Stimulated activated naive CD4-positive, alpha-beta T cell treated with Interleukin-2 at 50 U/mL for 16 hours (primary cell): ENCODE data around the gene COA8.

Experiments used
- DNase-seq: peaks from one replicate; lab custom pipeline; 2025; lab: John Stamatoyannopoulos, UW

COA8 gene, protein sequence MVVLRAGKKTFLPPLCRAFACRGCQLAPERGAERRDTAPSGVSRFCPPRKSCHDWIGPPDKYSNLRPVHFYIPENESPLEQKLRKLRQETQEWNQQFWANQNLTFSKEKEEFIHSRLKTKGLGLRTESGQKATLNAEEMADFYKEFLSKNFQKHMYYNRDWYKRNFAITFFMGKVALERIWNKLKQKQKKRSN

DNA sequence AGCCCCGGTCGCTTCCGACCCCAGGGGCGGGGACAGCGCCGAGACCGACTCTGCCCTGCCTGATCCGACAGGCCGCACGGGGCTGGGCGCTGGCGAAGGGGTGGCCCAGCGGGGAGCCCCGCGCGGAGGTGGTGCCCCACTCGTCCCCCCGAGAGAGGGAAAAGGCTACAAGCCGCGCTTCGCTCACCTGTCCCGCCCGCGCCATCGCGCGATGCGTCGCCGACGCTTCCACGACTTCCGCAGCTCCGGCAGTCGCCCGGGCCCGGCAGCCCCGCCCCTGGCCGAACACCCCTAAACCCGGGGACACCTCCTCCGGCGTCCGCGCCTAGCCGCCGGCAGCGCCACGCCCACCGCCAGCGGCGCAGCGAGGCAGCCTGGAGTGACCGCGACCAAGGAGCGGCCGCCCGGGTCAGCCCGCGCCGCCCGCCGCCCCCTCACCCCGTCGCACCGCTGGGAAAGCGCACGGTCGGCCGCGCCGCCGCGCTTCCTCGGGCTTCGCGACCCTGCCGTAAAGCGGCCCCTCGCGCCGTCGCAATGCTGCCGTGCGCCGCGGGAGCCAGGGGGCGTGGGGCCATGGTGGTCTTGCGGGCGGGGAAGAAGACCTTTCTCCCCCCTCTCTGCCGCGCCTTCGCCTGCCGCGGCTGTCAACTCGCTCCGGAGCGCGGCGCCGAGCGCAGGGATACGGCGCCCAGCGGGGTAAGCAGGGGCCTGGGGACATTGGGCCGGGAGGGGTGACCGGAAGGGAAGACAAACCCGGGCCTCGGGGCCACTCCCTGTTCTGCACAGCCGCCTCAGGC, at the start of gene COA8, which contains the start of gene BAG5:
TSS of gene COA8 (plus strand) at position 532 of the 797 bp plus-strand sequence. CDS start at position 574, 42 bp downstream.
TSS of gene BAG5 (minus strand) at position 229 of the 797 bp plus-strand sequence. CDS start 1,493 bp downstream, outside the sequence.
- DNase-seq = peak; percentile 84

DNA sequence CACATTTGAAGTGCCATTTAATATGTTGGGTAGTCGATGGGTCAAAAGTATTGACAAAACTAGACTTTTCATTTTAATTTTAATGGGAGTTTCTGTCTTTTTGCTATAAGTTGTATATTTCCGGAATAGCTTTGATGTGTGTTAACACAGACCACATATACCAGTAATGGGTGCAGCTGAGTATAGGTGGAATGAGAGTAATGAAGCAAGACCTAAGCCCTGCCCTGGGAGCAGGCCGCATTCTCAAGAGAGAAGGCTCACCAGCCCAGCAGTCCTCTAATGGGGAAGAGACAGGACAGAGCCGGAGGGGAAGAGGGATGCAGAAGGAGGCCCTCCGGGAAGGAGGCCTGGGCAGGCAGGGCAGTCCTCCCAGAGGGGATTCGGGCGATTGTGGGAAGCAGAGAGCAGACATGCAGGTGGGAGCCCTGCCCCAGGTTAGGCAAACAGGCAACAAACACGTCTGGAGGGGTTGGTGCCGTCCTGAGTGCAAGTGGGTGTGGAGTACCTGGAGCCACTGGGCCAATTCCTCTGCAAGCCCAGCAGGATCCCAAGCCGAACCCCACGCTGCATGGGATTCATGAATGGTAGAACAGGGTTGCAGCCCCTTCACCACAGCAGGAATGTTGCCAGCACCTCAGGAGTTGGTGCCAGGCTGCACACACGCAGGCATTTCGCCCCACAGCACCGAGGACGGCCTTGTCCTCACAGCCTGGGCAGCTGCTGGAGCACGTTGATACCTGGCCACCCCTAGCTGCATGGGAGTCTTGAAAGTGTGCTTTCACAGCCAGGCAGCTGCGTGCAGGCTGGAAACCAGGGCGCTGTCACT, 48.0 kb upstream of the COA8 start:
- no peak for DNase-seq

DNA sequence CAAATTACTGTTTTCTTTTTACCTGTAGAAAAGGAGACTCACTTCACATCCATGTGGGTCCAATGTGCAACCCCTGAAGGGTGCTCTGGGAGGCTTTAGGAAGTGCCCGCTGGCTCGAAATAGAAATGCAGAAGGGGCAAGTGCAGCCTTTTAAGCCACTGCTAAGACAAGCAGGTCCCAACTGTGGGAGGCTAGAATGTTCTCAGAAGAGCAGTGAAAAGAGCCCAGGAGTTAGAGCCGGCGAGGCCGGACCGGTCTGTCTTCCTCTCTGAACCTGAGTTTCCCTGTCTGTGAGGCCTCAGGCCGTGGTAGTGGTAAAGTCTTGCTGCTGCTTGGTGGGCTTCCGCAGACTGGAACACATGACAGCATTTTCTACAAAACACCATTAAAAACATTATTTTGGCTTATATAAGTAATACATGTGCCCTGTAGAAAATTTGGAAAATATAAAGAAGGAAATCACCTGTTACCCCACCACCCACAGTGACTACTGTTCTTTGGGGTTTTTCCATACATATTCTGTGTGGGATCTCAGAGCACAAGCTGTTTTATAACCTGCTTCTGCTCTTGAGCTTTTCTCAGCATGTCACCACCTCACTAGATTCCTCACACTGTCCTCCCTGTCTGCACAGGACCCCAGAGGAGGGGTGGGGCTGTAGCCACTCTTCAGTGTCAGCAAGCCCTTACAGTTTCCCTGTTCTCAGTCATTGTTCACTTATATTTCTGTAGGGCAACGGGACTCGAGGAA, 46.2 kb upstream of the COA8 start:
- DNase-seq = no peak

DNA sequence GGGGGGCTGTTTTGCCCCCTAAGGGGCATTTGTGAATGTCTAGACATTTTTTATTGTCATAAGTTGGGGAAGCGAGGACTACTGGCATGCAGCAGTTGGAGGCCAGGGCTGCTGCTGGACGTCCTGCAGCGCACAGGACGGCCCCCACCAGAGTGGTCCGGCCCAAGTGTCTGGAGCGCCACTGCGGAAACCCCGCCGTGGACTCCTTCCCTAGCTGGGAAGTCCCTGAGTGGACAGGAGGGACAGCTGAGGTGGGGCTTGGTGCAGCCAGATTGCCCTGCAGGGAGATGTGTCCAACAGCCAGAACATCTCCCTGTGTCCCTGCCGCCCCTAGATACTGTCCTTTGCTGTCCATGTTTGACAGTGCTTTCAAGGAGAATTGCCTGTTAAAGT, 45.6 kb upstream of the COA8 start:
- DNase-seq = no peak

DNA sequence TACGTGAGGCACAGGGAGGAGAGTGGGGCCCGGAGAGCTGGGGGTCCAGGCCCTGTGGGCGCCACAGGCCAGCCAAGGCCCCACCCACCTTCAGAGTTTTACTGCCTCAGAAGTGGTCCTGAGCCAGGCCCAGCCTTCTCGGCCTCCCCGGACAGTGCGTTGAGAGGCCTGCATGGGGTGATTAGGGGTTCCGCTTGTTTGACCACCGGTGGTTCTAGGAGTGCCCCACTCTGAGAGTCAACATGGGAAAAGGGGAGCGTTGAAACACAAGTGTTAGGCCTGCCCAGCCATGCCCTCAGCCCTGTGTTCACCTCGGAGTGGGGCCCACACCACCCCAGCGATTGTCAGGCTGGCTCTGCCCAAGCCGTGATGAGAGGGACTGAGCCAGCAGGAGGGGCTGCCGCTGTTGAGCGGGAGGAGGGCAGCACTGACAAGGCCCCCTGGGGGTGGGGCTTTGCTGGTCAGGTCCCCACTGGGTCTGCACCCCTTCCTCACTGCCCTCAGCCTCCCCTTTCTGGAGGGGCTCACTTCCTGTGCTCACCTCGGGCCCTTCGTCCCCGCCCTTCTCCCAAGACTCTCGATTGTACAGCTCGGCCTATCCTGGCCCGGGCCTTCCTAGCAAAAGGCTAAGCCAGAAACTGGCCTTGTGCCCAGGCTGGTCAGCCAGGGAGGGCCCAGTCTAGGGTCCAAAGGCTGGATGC, 44.9 kb upstream of the COA8 start:
- no peak for DNase-seq

DNA sequence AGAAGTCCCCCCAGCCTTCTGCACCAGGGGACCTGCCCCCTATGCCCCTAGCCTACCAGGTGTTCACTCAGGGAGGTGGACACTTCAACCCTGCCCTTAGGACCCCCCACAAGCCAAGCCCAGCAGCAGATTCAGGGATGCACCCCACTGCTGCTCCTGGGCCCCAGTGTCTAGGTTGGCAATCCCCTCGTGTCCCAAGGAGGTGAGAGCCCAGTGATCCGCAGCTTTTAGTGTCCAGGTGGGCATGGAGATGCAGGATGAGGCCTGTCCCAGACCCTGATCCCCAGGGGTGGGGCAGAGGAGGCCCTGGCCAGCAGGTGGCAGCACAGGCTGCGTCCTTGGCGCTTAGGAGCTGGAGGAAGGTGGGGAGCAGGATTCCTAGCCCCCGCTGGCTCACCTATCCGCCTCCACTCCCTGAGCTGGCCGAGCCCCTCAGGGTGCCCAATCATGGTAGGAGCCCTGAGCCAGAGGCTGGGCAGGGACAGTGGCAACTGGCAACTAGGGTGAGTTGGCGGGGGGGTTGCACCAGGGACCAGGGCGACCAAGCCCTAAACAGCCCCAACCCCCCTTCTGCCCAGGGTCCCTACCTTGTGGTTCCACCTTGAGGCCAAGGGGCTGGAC, 44.2 kb upstream of the COA8 start:
- DNase-seq = peak; percentile 42

DNA sequence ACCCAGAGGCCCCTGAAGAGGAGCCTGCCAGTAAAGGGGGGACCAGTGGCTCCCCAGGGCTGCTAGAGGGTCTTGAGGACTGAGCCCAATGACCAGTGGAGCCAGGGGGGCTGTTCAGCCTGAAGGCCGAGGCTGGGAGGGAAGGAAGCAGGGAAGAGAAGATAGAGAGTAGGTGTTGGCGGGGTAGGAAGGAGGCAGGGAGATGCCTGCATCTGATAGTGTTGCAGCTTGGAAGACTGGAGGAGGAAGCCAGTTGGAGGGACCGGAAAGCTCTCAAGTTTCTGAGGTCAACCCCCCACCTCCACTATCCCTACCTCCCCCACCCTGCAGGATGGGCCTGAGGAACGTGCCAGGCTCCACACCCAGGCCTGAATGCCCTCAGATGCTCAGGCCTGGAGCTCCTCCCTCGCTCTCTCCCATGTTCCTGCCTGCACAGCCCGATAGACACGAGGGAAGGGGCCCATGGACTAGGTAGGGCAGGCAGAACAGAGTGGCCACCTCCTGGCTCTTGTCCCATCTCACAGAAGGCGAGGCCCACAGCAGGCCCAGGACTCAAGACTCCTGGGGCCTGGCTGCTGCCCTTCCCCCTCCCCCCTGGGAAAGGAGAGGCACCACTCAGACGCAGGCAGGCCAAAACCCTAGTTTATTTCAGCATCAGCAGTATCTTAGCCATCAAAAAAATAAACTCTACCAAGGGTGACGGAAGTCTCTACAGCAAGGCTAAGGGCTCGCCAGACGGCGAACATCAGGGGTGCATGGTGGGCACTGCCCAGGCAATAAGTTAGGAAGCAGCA, 43.5 kb upstream of the COA8 start:
- no peak for DNase-seq

DNA sequence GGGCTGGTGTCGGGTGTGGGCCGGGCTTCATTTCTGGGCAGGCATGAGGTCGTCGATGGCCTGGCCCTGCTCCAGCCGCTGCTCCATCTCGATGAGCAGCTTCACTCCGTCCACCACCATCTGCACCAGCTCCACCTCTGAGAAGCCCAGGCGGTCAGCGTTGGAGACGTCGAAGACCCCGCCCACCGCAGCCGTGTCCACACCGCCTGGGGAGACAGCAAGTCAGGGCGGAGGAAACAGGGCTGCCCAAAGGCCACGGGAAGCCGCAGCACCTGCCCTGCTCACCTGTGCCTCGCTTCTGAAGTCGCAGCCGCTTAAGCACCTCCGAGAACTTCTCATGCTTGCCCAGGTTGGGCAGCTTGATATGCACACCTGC, 42.9 kb upstream of the COA8 start:
- DNase-seq = no peak

DNA sequence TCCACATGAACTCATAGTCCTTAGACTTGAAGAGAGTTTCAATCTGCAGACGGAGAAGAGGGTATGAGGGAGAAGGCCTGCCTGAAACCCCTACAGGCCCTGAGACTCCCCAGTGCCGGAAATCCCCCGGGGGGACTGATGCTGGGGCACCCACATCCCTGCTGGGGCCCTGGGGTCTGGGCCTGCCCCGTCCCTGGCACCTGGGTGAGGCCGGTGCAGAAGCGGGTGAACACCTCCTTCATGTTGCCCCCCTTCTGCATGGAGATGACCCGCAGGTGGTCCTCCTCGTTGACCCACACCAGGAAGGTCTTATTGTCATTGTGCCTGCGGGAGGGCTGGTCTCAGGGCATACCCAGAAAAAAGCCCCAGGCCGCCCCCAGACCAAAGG, 42.5 kb upstream of the COA8 start:
- no peak for DNase-seq

DNA sequence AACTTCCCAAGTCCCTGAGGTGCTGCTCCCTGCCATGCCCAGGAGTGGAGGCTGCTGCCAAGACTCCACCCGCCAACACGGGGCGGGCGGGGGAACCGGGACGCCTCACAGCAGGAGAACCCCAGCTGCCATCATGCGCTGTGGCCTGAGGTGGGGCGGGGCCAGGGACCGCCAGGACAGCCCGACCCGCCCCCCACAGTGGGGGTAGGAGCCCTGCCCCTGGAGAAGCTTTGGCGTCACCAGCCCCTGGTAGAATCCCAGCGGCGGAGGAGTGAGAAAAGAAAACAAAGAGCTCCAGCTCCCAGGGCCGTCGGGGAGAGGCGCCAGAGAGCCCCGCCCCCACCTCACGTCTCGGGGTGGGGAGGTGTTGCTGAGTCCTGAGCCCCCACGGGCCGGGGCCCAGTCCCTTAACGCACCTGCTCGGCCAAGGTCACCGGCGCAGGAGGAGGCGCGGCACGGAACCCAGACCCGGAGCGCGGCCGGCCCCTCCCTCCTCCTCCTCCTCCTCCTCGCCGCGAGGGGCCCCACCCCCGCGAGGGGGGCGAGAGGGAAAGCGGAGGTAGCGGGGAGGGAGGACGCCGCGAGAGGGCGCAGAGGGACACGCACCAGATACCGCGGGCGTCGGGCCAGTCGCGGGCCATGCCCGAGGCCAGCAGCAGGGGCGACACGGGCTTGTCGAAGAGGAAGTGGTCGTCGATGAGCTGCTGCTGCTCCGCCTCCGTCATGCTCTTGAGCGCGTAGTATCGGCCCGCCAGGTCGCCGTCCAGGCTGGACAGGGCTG, 41.9 kb upstream of the COA8 start:
- DNase-seq = peak; percentile 48

DNA sequence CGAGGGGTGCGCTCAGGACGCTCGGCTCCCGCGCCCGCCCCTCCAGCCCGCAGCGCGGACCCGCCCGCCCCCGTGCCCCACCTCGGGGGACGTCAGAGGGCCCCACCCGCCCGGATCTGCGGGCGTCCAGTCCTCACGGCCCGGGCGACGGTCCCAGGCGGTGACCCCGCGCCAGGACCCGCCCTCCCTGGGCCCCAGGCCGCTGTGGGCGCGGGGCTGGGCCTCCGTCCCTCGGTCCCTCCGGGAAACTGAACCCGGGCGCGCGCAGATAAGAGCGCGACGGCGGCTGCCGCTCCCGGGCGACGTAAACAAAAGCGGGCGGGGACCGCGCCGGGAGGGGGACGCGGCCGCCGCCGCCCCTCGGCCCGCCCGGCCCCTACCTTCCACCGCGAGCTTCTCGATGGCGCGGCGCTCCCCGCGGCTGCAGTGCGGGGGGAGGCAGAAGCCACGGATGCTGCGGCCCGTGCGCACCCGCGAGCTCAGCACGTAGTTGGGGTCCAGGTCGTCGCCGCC, 41.3 kb upstream of the COA8 start:
- DNase-seq = no peak

DNA sequence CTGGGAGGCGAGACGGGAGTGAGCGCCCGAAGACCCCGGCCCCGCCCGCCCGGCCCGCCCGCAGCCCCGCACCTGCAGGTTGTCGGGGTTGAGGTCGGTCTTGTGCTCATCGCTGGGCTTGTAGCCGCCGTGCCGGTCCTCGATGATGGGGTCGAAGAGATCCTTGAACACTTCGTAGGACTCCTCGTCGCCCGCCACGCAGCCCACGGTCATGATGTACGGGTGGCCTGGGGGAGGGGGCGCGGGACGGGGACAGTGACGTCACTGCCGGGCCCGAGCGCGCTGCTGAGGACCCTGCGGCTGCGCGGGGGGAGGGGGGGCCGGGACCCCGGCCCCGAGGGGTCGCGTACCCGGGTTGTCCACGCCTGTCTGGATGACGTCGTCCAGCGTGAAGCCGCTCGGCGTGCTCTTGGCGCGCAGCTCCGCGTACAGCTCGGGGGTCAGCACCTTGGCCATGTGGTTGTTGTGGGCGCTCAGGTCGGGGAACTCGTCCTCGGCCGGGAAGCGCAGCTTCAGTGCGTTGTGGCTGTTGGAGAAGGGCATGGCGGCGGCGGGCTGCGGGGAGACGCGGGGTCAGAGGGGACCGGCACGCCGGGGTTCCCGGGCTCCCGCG, 40.7 kb upstream of the COA8 start:
- DNase-seq = no peak

DNA sequence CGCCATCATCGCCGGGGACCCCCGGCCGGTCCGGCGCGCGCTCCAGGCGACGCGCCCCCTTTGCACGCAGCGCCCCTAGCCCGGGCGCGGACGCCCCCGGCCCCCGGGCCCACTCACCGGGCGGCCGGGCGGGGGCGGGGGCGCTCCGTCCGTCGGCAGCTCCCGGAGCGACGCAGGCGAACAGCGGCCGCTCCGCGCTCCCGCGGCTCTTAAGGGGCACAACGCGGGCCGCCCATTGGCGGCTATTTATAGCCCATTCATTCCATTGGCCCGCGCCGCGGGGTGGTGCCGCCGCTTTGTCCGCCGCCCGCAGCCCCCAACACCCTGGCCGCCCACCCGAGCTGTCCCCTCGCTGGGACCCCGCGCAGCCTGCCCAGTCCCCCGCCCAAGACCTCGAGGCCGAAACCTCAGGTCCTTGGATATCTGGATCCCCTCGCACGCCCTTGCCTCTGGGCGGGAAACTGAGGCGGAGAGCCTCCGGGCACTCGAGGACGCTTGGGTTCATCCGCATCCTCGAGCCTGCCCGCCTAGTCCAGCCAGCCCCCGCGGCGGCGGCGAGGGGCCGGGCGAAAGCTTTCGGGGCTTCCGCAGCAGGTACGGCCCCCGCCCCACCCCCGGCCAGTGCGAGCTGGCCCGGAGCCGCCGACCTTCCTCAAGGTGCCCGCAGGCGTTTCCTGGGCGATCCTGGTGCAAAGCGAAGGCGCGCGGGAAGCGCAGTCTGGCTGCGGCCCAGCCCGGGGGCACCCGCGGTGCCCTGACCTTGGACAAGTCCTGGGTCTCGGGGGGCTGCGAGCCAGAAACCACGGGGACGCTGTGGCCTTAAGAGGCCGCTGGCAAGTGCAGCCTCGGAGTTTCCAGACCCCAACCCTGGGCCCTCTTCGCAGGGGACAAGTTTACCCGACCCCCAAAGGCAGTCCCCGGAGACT, 39.8 kb upstream of the COA8 start, which contains the start of gene CKB:
TSS of gene CKB (minus strand) at position 182 of the 926 bp plus-strand sequence. CDS start 337 bp downstream, outside the sequence.
- no peak for DNase-seq

DNA sequence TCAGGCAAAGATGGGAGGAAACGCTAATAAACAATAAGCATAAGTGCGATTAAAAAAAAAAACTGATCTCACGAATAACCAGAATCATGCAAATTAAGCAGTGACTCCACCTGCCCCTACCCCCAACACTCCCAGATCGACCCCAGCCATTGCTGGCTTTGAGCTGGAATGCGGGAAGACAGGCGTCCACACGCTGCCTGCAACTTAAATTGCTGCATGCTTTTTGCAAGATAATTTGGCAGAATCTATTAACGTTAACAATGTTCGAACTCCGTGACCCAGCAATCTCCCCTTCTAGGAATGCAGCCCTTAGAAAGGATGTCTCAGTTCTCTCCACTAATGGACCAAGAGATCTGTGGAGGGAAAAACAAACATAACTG, 39.2 kb upstream of the COA8 start:
- no peak for DNase-seq

DNA sequence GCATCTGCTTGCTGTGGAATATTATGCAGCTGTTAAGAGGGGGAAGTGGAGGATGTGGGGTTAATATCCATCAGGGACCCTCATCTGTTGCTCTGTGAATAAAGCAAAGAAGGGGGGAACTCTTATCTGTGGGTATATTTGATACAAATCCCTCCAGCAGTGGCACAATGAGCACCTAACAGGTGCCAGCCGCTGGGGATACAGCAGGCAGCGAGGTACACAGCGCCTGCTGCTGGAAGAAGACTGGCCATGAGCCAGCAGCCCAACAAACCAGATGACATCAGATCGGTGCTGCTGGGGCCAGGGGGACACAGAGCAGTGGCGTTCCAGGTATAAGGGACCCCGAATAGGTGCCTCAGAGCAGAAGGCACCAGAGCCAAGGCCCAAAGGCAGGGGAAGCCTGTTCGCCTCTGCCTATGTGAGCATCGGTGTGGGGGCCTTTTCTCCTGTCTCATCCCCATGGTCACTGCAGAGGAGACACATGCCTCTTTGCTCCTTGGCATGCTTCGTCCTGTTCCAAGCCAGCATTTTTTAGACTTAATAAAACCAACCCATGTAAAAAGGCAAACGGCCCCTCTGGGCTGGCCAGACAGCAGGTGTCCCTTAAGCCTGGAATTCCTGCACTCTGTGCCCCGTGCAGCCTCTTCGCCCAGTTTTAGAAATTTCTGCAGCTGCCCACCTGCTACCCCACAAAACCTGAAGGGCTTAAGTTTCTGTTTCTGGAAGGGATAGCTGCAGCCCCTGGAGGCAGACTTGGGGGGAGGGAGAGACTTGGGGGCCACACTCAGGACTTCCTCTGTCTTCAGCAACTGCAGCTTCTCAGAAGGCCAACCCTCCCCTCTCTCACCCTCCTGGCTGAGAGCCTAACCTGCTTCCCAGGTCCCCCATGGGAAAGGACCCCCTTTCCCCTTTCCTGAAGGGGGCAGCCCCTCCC, 38.5 kb upstream of the COA8 start:
- no peak for DNase-seq
